ENCODE measurements around the gene PMS1. TPM values are rescaled to one million over a fixed set of nuclear protein-coding genes. Genes with fewer than 3 reads are reported as not detected.
"Not testable (repeated sequence)": the region's sequence is repeated elsewhere in the genome, so short reads cannot be mapped to it uniquely, and the experiment has no call there.

Gene PMS1
- total RNA-seq (ENCODE audit: low replicate concordance), result 21.1 and 47.3 TPM in 2 replicates
- long read RNA-seq, transcript PMS1-213 (13 exons, 3,225 nt), result major isoform, 7 of 57 reads
- long read RNA-seq, partial matches to known transcripts, result 32 of 57 reads
- long read RNA-seq, other reads (novel, unspliced or antisense), result 15 of 57 reads

DNA sequence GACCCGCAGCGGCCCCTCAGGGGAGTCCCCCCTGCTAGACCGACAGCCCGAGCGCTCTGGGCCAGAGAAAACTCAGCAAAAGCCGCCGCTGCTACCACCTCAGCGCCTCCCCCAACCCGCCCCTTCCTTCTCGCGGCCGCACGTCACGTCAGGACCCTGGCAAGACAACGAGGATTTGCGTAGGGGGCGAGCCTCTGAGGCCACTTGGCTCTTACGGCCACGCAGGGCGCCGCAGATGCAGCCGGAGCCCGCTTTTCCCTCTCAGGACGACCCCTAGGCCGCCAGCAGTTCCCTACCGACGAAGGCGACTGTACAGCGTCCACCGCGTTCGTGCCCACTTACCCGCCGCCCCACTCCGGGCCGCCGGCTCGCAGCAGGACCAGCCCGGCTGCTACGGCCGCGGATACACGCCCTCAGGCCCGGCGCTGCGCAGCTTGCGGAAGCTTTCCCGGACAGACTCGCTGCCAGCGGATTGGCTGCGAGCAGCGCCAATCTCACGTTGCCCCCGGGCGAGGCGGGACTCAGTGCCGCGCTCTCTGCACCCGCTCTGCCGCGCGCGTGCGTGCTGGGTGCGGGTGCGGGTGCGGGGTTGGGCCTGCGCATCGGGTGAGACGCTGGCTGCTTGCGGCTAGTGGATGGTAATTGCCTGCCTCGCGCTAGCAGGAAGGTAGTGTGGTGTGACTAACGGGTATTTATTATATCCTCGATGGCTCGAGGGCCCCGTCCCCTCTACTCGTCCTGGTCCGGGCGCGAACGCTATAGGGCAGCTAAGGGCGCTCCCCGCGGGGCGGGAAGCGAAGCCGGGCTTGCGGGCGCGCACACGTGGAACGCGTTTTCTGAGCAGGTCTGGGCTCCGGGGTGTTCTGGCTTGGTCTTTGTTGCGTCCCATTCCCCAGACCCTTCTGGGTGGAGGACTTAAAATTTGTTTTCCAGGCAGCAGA, at the start of gene PMS1, which contains the start of gene ORMDL1:
Gene PMS1, plus strand, starts transcription at position 524 of the 941 bp plus-strand sequence. CDS start 7,360 bp downstream, outside the sequence.
Gene ORMDL1, minus strand, starts transcription at position 413 of the 941 bp plus-strand sequence. CDS start 1,744 bp downstream, outside the sequence.
- Mint-ChIP-seq H3K9me3 (no peaks in the 10 kb centered on the region), H3K36me3 (peaks cover 31% of the 10 kb centered on the region), H3K4me1 (ENCODE audit: unreplicated experiment) (peaks cover 28% of the 10 kb centered on the region)

DNA sequence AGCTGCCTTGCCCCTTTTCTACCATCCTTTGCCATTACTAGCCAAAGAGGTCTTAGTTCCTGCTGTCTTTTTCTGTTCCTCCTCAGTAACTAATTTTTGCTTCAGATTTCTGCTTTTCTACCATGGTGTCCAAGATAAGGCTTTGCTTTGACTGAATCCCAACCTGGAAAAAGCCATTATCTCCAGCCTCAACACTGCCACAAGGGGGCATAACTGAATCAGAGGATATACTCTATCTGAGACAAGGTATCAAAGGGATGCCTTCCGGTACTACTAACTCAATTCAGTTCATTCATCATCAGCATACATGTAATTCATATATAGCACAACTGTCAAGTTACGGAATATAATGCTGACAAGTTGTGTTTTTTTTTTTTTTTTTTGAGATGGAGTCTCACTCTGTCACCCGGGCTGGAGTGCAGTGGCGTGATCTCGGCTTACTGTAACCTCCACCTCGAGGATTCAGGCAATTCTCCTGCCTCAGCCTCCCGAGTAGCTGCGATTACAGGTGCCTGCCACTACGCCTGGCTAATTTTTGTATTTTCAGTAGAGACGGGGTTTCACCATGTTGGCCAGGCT, 33.1 kb upstream of the PMS1 start:
- no peak for DNase-seq (ENCODE audit: extremely low spot score, unreplicated experiment)

More for the DNA sequence above, at the start of gene PMS1, which contains the start of gene ORMDL1:
- TF ChIP-seq, protein P1, sequence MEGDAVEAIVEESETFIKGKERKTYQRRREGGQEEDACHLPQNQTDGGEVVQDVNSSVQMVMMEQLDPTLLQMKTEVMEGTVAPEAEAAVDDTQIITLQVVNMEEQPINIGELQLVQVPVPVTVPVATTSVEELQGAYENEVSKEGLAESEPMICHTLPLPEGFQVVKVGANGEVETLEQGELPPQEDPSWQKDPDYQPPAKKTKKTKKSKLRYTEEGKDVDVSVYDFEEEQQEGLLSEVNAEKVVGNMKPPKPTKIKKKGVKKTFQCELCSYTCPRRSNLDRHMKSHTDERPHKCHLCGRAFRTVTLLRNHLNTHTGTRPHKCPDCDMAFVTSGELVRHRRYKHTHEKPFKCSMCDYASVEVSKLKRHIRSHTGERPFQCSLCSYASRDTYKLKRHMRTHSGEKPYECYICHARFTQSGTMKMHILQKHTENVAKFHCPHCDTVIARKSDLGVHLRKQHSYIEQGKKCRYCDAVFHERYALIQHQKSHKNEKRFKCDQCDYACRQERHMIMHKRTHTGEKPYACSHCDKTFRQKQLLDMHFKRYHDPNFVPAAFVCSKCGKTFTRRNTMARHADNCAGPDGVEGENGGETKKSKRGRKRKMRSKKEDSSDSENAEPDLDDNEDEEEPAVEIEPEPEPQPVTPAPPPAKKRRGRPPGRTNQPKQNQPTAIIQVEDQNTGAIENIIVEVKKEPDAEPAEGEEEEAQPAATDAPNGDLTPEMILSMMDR (conservative IDR thresholded peaks at IDR 0.05), result no peak
- peak; percentile 97 for DNase-seq (ENCODE audit: extremely low spot score, unreplicated experiment)
- Mint-ChIP-seq H3K27ac (peak within 1 kb of the TSS; percentile 64), H3K4me3 (peak within 1 kb of the TSS; percentile 86), H3K27me3 (no peaks in the 10 kb centered on the region)

DNA sequence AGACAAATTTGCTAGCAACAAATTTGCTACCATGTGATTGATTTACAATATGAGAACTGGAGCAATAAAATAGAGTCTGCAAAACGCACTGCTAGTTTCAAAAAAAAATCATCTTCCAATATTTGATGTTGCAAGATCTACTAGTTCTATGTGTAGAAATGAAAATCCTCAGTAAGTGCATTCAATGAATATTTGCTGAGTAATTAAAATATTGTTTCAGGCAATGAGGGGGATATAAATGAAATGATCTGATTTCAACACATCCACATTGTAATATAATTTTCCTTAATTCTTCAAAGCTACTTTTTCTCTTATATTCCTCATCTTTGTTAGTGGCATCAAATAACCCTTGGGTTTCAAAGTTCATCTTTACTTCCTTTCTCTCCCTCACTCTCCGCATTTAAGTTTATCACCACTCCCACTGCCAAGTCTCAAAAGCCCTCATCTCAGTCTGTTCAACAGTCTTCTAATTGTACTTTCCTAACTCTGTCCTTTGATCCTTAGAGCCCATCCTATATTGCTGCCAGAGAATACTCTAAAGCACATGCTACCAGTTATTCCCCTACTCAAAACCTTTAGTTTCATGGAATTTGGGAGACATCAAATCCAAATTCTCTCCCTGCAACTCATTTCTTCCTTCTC, 27.8 kb upstream of the PMS1 start:
- DNase-seq (ENCODE audit: extremely low spot score, unreplicated experiment), result no peak
- Mint-ChIP-seq H3K27me3 (no peaks in the 10 kb centered on the region), H3K36me3 (no peaks in the 10 kb centered on the region), H3K4me3 (no peak overlapping the region), H3K27ac (no peak overlapping the region), H3K4me1 (ENCODE audit: unreplicated experiment) (no peaks in the 10 kb centered on the region), H3K9me3 (no peaks in the 10 kb centered on the region)
- TF ChIP-seq, protein P1 (conservative IDR thresholded peaks at IDR 0.05), result no peak

More for the DNA sequence above, 33.1 kb upstream of the PMS1 start:
- Mint-ChIP-seq H3K36me3 (peaks cover 4% of the 10 kb centered on the region), H3K9me3 (no peaks in the 10 kb centered on the region), H3K4me1 (ENCODE audit: unreplicated experiment) (no peaks in the 10 kb centered on the region), H3K27ac (no peak overlapping the region), H3K4me3 (no peak overlapping the region), H3K27me3 (no peaks in the 10 kb centered on the region)
- TF ChIP-seq, protein P1 (conservative IDR thresholded peaks at IDR 0.05), result peak; percentile 75

DNA sequence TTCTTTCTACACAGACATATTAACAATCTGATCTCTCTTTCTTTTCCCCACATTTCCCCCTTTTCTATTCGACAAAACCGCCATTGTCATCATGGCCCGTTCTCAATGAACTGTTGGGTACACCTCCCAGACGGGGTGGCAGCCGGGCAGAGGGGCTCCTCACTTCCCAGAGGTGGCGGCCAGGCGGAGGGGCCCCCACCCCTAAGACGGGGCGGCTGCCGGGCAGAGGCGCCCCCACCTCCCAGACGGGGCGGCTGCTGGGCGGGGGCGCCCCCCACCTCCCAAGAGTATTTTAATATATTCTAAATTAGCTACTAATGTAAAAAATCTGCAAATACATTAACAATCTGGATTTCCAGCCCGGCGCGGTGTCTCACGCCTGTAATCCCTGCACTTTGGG, 24.1 kb upstream of the PMS1 start:
- DNase-seq (ENCODE audit: extremely low spot score, unreplicated experiment); H3K4me3 Mint-ChIP-seq; H3K9me3 Mint-ChIP-seq; H3K27me3 Mint-ChIP-seq; H3K4me1 Mint-ChIP-seq (ENCODE audit: unreplicated experiment); H3K36me3 Mint-ChIP-seq; H3K27ac Mint-ChIP-seq: not testable (repeated sequence)

DNA sequence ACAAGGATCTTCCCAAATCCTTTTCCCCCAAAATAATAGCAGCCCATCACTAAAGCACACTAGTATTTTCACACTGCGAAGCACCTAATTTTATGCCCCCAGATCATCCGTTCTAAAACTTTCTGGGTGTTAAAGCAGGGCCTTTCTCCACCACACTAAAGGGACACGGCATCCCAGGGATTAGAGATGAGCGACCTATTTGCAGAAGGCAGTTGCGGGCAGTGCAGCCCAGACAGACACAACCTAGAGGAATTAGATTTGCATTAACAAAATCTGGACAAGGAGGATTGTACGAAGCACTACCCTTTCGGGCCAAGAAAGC, 22.1 kb upstream of the PMS1 start:
- no peak for DNase-seq (ENCODE audit: extremely low spot score, unreplicated experiment)
- peaks cover 6% of the 10 kb centered on the region for H3K36me3 Mint-ChIP-seq

More for the DNA sequence above, 22.1 kb upstream of the PMS1 start:
- Mint-ChIP-seq H3K27ac (peak overlapping the region; percentile 92), H3K27me3 (no peaks in the 10 kb centered on the region), H3K4me3 (peak overlapping the region; percentile 95), H3K9me3 (no peaks in the 10 kb centered on the region), H3K4me1 (ENCODE audit: unreplicated experiment) (peaks cover 4% of the 10 kb centered on the region)
- TF ChIP-seq, protein P1 (conservative IDR thresholded peaks at IDR 0.05), result no peak
